K562 (cell line): ENCODE results near the gene AP1G2. TPM values are rescaled to one million over a fixed set of nuclear protein-coding genes. Genes with fewer than 3 reads are reported as not detected.

Experiments
- ARNT ChIP-seq, 2 experiments: fragments of 450-650 bp; IDR thresholded peaks; 2 replicates each; pipeline ENCODE4 v1.6.1; 2016; ENCODE audit warnings: mild to moderate bottlenecking in 1 of 2
- CCAR2 ChIP-seq: fragments of 200-400 bp; formaldehyde crosslinking; IDR thresholded peaks from 2 replicates; pipeline ENCODE4 v1.6.1; 2017; ENCODE audit warnings: mild to moderate bottlenecking, low read depth, low read length
- CXXC5 ChIP-seq: fragments of 250-450 bp; sonication (Bioruptor Pico); IDR thresholded peaks from 2 replicates; pipeline ENCODE4 v1.8.0; 2022; ENCODE audit warnings: inconsistent platforms, mild to moderate bottlenecking, moderate library complexity
- DACH1 ChIP-seq: fragments of 450-650 bp; IDR thresholded peaks from 2 replicates; pipeline ENCODE4 v1.6.1; 2018; ENCODE audit not compliant: partially characterized antibody
- ELF4 ChIP-seq: fragments of 450-650 bp; formaldehyde crosslinking; IDR thresholded peaks from 2 replicates; pipeline ENCODE4 v1.4.0; 2022; ENCODE audit warnings: missing genetic modification characterization
- ETS2 ChIP-seq: IDR thresholded peaks from 2 replicates; pipeline ENCODE4 v1.6.1; 2016; ENCODE audit warnings: borderline replicate concordance, missing genetic modification characterization, mild to moderate bottlenecking, moderate library complexity, missing compliant biosample characterization; ENCODE audit not compliant: poor library complexity, severe bottlenecking
- HMG20A ChIP-seq: fragments of 450-650 bp; formaldehyde crosslinking; conservative IDR thresholded peaks from 2 replicates; pipeline ENCODE4 v1.4.0; 2020; ENCODE audit warnings: mild to moderate bottlenecking, mixed read lengths
- KAT2B ChIP-seq: IDR thresholded peaks from one replicate; pipeline ENCODE4 v1.6.1; 2012; ENCODE audit warnings: low read depth, mild to moderate bottlenecking, control low read depth, inconsistent platforms, low read length, moderate library complexity
- NELFE ChIP-seq: IDR thresholded peaks from 2 replicates; pipeline ENCODE4 v1.6.1; 2011; ENCODE audit warnings: mild to moderate bottlenecking; ENCODE audit not compliant: insufficient read depth, insufficient read length
- NFIC ChIP-seq: fragments of 450-650 bp; IDR thresholded peaks from 2 replicates; pipeline ENCODE4 v1.6.1; 2017; ENCODE audit warnings: mild to moderate bottlenecking, inconsistent platforms
- NKRF ChIP-seq: fragments of 450-650 bp; IDR thresholded peaks from 2 replicates; pipeline ENCODE4 v1.6.1; 2016; ENCODE audit warnings: borderline replicate concordance
- POLR2AphosphoS5 ChIP-seq: IDR thresholded peaks from 2 replicates; pipeline ENCODE4 v1.6.1; 2011; ENCODE audit warnings: mild to moderate bottlenecking, low read depth, low read length, moderate library complexity; ENCODE audit not compliant: control insufficient read depth, insufficient read depth
- PPARD ChIP-seq: fragments of 250-450 bp; sonication (Bioruptor Pico); IDR thresholded peaks from 2 replicates; pipeline ENCODE4 v1.8.0; 2022; ENCODE audit warnings: inconsistent platforms, mild to moderate bottlenecking, moderate library complexity
- RBFOX2 ChIP-seq: fragments of 200-400 bp; formaldehyde crosslinking; IDR thresholded peaks from 2 replicates; pipeline ENCODE4 v1.6.1; 2017; ENCODE audit warnings: low read depth, mild to moderate bottlenecking, low read length, moderate library complexity
- STAT5A ChIP-seq: IDR thresholded peaks from 2 replicates; pipeline ENCODE4 v1.6.1; 2012; ENCODE audit warnings: low read length, inconsistent platforms, borderline replicate concordance
- TBP ChIP-seq: optimal IDR thresholded peaks from 2 replicates; pipeline ENCODE3; 2011; ENCODE audit warnings: low read depth, low read length, improper control_type of control experiment
- TCF3 ChIP-seq: sonication (generic); formaldehyde crosslinking; IDR thresholded peaks from 2 replicates; pipeline ENCODE4 v1.4.0; 2020; ENCODE audit warnings: mild to moderate bottlenecking, missing genetic modification reagents
- THRB ChIP-seq: fragments of 450-650 bp; formaldehyde crosslinking; conservative IDR thresholded peaks from 2 replicates; pipeline ENCODE4 v1.4.0; 2022; ENCODE audit warnings: mild to moderate bottlenecking, missing genetic modification characterization
- TRIM28 ChIP-seq: fragments of 450-650 bp; IDR thresholded peaks from 2 replicates; pipeline ENCODE4 v1.6.1; 2017
- USF2 ChIP-seq: sonication (generic); formaldehyde crosslinking; IDR thresholded peaks from 2 replicates; pipeline ENCODE4 v1.5.0; 2020; ENCODE audit warnings: missing genetic modification reagents
- YBX1 ChIP-seq: fragments of 450-650 bp; IDR thresholded peaks from 2 replicates; pipeline ENCODE4 v1.7.1; 2016; ENCODE audit warnings: mild to moderate bottlenecking
- YY1 ChIP-seq, 3 experiments: IDR thresholded peaks; 2 replicates each; pipeline ENCODE4 v1.6.1; 2011; ENCODE audit warnings: low read length in 2 of 3, mild to moderate bottlenecking in 2 of 3, moderate library complexity in 2 of 3, borderline replicate concordance in 1 of 3, control low read depth in 1 of 3, low read depth in 1 of 3; ENCODE audit not compliant: insufficient read depth in 3 of 3, insufficient replicate concordance in 2 of 3, control insufficient read depth in 1 of 3, insufficient read length in 1 of 3; ENCODE audit errors: extremely low read depth in 1 of 3
- ZNF232 ChIP-seq: sonication (generic); formaldehyde crosslinking; IDR thresholded peaks from 2 replicates; pipeline ENCODE4 v1.8.0; 2022; ENCODE audit warnings: mild to moderate bottlenecking, missing genetic modification reagents
- ZNF586 ChIP-seq: fragments of 450-650 bp; formaldehyde crosslinking; conservative IDR thresholded peaks from 2 replicates; pipeline ENCODE4 v1.4.0; 2020; ENCODE audit warnings: mild to moderate bottlenecking, moderate library complexity
- ZSCAN32 ChIP-seq: fragments of 450-650 bp; formaldehyde crosslinking; IDR thresholded peaks from 2 replicates; pipeline ENCODE4 v1.4.0; 2020; ENCODE audit warnings: mild to moderate bottlenecking, moderate library complexity
- polyA plus RNA-seq, 8 experiments: library from polyadenylated mRNA; depleted of rRNA in 4 of 8; stranded (reverse) in 5 of 8; unstranded in 3 of 8; fragments of >200 nt; fragmentation: Nextera tagmentation in 2 of 8; fragmentation: Illumina TruSeq in 1 of 8; extraction: Ambion mirVana in 2 of 8; extraction: Trizol in 1 of 8; gene quantifications; 2 replicates each; pipeline versions ENCODE4 v1.2.1 to v1.2.3, GENCODE V29; 2011 to 2014; ENCODE audit warnings: inconsistent platforms in 1 of 8, missing spikeins in 1 of 8
- total RNA-seq, 7 experiments: library from RNA; depleted of rRNA in 6 of 7; stranded (reverse); fragments of >200 nt in 6 of 7; fragmentation: Illumina TruSeq in 2 of 7; extraction: Trizol in 2 of 7; gene quantifications; 2 replicates each; pipeline versions ENCODE4 v1.2.1 to v1.2.3, GENCODE V29; 2011 to 2021; ENCODE audit warnings: low replicate concordance in 1 of 7

Gene AP1G2
- total and polyA plus RNA-seq, 9 of the 15 experiments (the other 6 are each of a cell fraction or from before 2014, with no cell fraction given): 19.1 to 83.5 (median 33.3) TPM

- TF ChIP-seq POLR2AphosphoS5 (0 out of 2 replicates have a peak, but pooled peaks have one; percentile 24), YY1 (IDR thresholded peaks at IDR 0.05; ENCODE audit: borderline replicate concordance in 1 of 3, control insufficient read depth in 1 of 3, extremely low read depth in 1 of 3, insufficient read depth in 3 of 3, insufficient read length in 1 of 3, insufficient replicate concordance in 2 of 3, low read depth in 1 of 3, low read length in 2 of 3) (peak; percentile 66 to 91 (median 89)), RBFOX2 (peak; percentile 88), TCF3 (CRISPR knock-in tag) (no peak), NFIC (peak; percentile 7; the same call in 1 of the 2 replicates), DACH1 (no peak), USF2 (CRISPR knock-in tag) (no peak), ZNF586 (no peak), ETS2 (tag) (no peak), THRB (CRISPR knock-in tag) (no peak), ZNF232 (no peak), NELFE (no peak), ELF4 (CRISPR knock-in tag) (no peak), ARNT (IDR thresholded peaks at IDR 0.05) (no peak), CXXC5 (CRISPR knock-in tag) (peak; percentile 69), YBX1 (no peak), CCAR2 (no peak), KAT2B (no peak), PPARD (no peak), TRIM28 (no peak), NKRF (peak; percentile 44; the same call in 1 of the 2 replicates), ZSCAN32 (CRISPR knock-in tag) (no peak), STAT5A (no peak), HMG20A (no peak), TBP (peak; percentile 57)
Observed at GRCh38 chr14:23555882-23556699, 11.5 kb downstream of the AP1G2 start, which contains the start of gene THTPA (continued).
